Measurements from ENCODE around the gene INPP4B. TPM values are rescaled to one million over a fixed set of nuclear protein-coding genes. Genes with fewer than 3 reads are reported as not detected.

The INPP4B gene
- total RNA-seq, 1 experiment from 2014 or later, result 14.3 TPM

DNA sequence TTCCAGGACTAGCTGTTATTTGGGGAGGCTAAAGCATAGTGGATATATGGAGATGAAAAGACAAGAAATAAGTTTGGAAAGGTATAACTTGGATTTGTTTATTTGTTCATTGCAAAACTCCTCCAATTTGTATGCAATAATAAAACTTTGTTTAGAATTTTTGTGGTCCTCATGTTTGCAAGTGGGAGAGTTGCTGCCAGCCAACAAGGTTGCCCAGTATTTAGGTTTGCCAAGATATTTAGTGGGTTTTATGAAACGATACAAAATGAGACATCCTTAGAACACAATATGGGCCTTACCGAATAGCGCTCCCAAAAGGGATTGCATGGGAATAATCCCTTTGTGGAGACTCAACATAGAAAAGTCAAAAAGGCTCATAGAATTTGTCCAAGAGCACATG, 162.1 kb downstream of the INPP4B start:
- intact Hi-C loops (cut with micrococcal nuclease), result no loop called here
- Histone ChIP-seq H2AFZ (ENCODE audit: low read depth, low read length, poor library complexity, severe bottlenecking) (no peak overlapping the region), H3K27ac (ENCODE audit: low read depth, low read length) (no peak overlapping the region), H3K4me1 (ENCODE audit: control insufficient read depth in 1 of 2, insufficient read depth in 2 of 2, low read length in 2 of 2) (no peaks in the 10 kb centered on the region), H3K9me3 (ENCODE audit: control insufficient read depth in 1 of 2, insufficient read depth in 1 of 2, low read depth in 1 of 2, low read length in 2 of 2) (no peaks in the 10 kb centered on the region), H3K4me2 (ENCODE audit: low read length) (no peak overlapping the region), H3K27me3 (ENCODE audit: insufficient read depth, low read length) (no peaks in the 10 kb centered on the region), H4K20me1 (ENCODE audit: insufficient read depth) (no peaks in the 10 kb centered on the region), H3K9ac (ENCODE audit: low read length) (no peak overlapping the region), H3K9me2 (ENCODE audit: insufficient read depth) (no peaks in the 10 kb centered on the region), H3K4me3 (replicated peaks in 1 of 2; ENCODE audit: low read depth in 1 of 2, low read length in 2 of 2) (no peak overlapping the region), H3K36me3 (ENCODE audit: control insufficient read depth in 1 of 2, insufficient read depth in 2 of 2, low read length in 2 of 2) (no peaks in the 10 kb centered on the region), H3K79me2 (ENCODE audit: insufficient read depth, low read length) (no peaks in the 10 kb centered on the region)
- TF ChIP-seq RAD21 (IDR thresholded peaks at IDR 0.05; ENCODE audit: low read depth) (no peak), EZH2 (IDR thresholded peaks at IDR 0.05) (no peak), SIN3A (IDR thresholded peaks at IDR 0.05; ENCODE audit: low read depth) (no peak), SRF (IDR thresholded peaks at IDR 0.05; ENCODE audit: low read depth) (no peak), EZH2phosphoT487 (IDR thresholded peaks at IDR 0.05; ENCODE audit: borderline replicate concordance) (no peak), FOSL1 (IDR thresholded peaks at IDR 0.05; ENCODE audit: low read depth) (no peak), EGR1 (IDR thresholded peaks at IDR 0.05; ENCODE audit: low read depth) (no peak), POLR2A (IDR thresholded peaks at IDR 0.05; ENCODE audit: borderline replicate concordance, extremely low read depth, insufficient read depth, insufficient read length) (no peak), CBX3 (IDR thresholded peaks at IDR 0.05; ENCODE audit: low read depth) (no peak)
- TF ChIP-seq, protein P1, sequence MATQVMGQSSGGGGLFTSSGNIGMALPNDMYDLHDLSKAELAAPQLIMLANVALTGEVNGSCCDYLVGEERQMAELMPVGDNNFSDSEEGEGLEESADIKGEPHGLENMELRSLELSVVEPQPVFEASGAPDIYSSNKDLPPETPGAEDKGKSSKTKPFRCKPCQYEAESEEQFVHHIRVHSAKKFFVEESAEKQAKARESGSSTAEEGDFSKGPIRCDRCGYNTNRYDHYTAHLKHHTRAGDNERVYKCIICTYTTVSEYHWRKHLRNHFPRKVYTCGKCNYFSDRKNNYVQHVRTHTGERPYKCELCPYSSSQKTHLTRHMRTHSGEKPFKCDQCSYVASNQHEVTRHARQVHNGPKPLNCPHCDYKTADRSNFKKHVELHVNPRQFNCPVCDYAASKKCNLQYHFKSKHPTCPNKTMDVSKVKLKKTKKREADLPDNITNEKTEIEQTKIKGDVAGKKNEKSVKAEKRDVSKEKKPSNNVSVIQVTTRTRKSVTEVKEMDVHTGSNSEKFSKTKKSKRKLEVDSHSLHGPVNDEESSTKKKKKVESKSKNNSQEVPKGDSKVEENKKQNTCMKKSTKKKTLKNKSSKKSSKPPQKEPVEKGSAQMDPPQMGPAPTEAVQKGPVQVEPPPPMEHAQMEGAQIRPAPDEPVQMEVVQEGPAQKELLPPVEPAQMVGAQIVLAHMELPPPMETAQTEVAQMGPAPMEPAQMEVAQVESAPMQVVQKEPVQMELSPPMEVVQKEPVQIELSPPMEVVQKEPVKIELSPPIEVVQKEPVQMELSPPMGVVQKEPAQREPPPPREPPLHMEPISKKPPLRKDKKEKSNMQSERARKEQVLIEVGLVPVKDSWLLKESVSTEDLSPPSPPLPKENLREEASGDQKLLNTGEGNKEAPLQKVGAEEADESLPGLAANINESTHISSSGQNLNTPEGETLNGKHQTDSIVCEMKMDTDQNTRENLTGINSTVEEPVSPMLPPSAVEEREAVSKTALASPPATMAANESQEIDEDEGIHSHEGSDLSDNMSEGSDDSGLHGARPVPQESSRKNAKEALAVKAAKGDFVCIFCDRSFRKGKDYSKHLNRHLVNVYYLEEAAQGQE (IDR thresholded peaks at IDR 0.05; ENCODE audit: low read depth), result no peak
- TF ChIP-seq, protein P2, sequence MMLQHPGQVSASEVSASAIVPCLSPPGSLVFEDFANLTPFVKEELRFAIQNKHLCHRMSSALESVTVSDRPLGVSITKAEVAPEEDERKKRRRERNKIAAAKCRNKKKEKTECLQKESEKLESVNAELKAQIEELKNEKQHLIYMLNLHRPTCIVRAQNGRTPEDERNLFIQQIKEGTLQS (IDR thresholded peaks at IDR 0.05), result no peak
- TF ChIP-seq, protein P3, sequence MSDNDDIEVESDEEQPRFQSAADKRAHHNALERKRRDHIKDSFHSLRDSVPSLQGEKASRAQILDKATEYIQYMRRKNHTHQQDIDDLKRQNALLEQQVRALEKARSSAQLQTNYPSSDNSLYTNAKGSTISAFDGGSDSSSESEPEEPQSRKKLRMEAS (IDR thresholded peaks at IDR 0.05), result no peak
- POLR2A ChIA-PET, result no interaction called here
- no TSS peak for BruUV-seq (replicated peaks)
- CTCF ChIA-PET, result no interaction called here
- DNase-seq (ENCODE audit: low read depth, low spot score) (no peak), ATAC-seq (no peak)
- RAD21 ChIA-PET (ENCODE audit: low non-redundant PET in 1 of 2, low total read pairs in 2 of 2, uncharacterized antibody in 2 of 2, unreplicated experiment in 2 of 2), result no interaction called here
